SK-N-MC (cell line): Measurements from ENCODE around the gene LRATD1.

ENCODE experiments used
- EZH2 ChIP-seq: fragments of 200-600 bp; sonication (generic); IDR thresholded peaks from one replicate; pipeline ENCODE4 v1.6.1; 2017; ENCODE audit warnings: antibody characterized with exemption
- POLR2AphosphoS5 ChIP-seq: IDR thresholded peaks from 2 replicates; pipeline ENCODE4 v1.6.1; 2012; ENCODE audit warnings: mild to moderate bottlenecking, low read depth, low read length, borderline replicate concordance

DNA sequence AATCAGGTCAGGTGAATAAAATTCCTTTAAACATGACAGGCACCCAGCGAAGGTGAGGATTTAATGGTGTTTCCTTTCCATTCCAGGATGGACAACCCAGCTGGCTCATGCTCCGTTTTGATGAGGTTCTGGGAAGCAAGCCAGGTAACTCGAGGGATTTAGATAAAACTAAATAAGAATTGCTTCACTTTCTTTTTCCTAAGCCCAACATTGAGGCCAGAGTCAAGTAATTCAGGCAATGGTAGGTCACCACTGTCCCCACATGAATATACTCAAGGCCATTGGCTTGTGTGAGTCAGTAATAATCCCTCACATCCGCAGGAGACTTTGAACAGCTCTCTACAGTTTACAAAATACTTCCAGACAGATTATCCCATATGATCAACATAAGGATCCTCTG, 16.2 kb upstream of the LRATD1 start:
- no peak for TF ChIP-seq EZH2
- TF ChIP-seq POLR2AphosphoS5 = no peak
